Measurements from ENCODE around the gene TMEM143. TPM values are rescaled to one million over a fixed set of nuclear protein-coding genes. Genes with fewer than 3 reads are reported as not detected.
"Not testable (repeated sequence)": the region's sequence is repeated elsewhere in the genome, so short reads cannot be mapped to it uniquely, and the experiment has no call there.

The TMEM143 gene
- total RNA-seq, 1 experiment from 2014 or later, result 14.7 TPM

- DNase-seq (ENCODE audit: low spot score), result peak; percentile 97
Observed at GRCh38 chr19:48330012-48330681, 33.6 kb downstream of the TMEM143 start.

- peak; percentile 74 for DNase-seq (ENCODE audit: low spot score)
Observed at GRCh38 chr19:48329167-48329891, 34.4 kb downstream of the TMEM143 start.

- peak; percentile 38 for DNase-seq (ENCODE audit: low spot score)
Observed at GRCh38 chr19:48325265-48325910, 38.4 kb downstream of the TMEM143 start, which contains the start of gene EMP3. Gene EMP3 (plus strand): TSS chr19:48325552. CDS start chr19:48326845, 1,293 bp downstream.

- DNase-seq (ENCODE audit: low spot score), result peak; percentile 100
Observed at GRCh38 chr19:48321622-48322591, 41.8 kb downstream of the TMEM143 start.

- peak; percentile 99 for DNase-seq (ENCODE audit: low spot score)
Observed at GRCh38 chr19:48321372-48321621, 42.4 kb downstream of the TMEM143 start.

- peak; percentile 94 for DNase-seq (ENCODE audit: low spot score)
Observed at GRCh38 chr19:48319647-48320541, 43.8 kb downstream of the TMEM143 start.

- DNase-seq (ENCODE audit: low spot score), result no peak
Observed at GRCh38 chr19:48318286-48318987, 45.3 kb downstream of the TMEM143 start.

GRCh38 chr19:48317708-48317960, 46.1 kb downstream of the TMEM143 start:
- not testable (repeated sequence) for DNase-seq (ENCODE audit: low spot score)

- DNase-seq (ENCODE audit: low spot score), result no peak
Observed at GRCh38 chr19:48315712-48316111, 48.0 kb downstream of the TMEM143 start.

GRCh38 chr19:48311384-48311783, 52.4 kb downstream of the TMEM143 start:
- DNase-seq (ENCODE audit: low spot score), result no peak

- no peak for DNase-seq (ENCODE audit: low spot score)
Observed at GRCh38 chr19:48310227-48310626, 53.5 kb downstream of the TMEM143 start.

- DNase-seq (ENCODE audit: low spot score), result not testable (repeated sequence)
Observed at GRCh38 chr19:48309731-48310130, 54.0 kb downstream of the TMEM143 start.

- DNase-seq (ENCODE audit: low spot score), result peak; percentile 61
Observed at GRCh38 chr19:48308631-48309586, 54.8 kb downstream of the TMEM143 start.

GRCh38 chr19:48303866-48304265, 59.9 kb downstream of the TMEM143 start:
- no peak for DNase-seq (ENCODE audit: low spot score)

- DNase-seq (ENCODE audit: low spot score), result no peak
Observed at GRCh38 chr19:48303367-48303766, 60.4 kb downstream of the TMEM143 start.

- no peak for DNase-seq (ENCODE audit: low spot score)
Observed at GRCh38 chr19:48302600-48302959, 61.2 kb downstream of the TMEM143 start.

- no peak for DNase-seq (ENCODE audit: low spot score)
Observed at GRCh38 chr19:48301886-48302599, 61.7 kb downstream of the TMEM143 start.

- no peak for DNase-seq (ENCODE audit: low spot score)
Observed at GRCh38 chr19:48297975-48298374, 65.8 kb downstream of the TMEM143 start.
